Neural progenitor cell (in vitro differentiated cells): ENCODE results near the gene UBL7. TPM values are rescaled to one million over a fixed set of nuclear protein-coding genes. Genes with fewer than 3 reads are reported as not detected.

Experiments
- DNase-seq: peaks from one replicate; pipeline ENCODE4 v3.0.0-alpha.2; 2016; ENCODE audit warnings: low spot score
- H2AFZ ChIP-seq: fragments of 200-600 bp; sonication (generic); replicated peaks from 2 replicates; pipeline ENCODE4 v1.6.1; 2016; ENCODE audit warnings: antibody characterized with exemption
- H3F3A ChIP-seq: fragments of 200-600 bp; sonication (generic); 2 replicates; pipeline ENCODE4 v1.6.1; 2016; ENCODE audit warnings: antibody characterized with exemption, low read depth
- H3K27ac ChIP-seq: fragments of 200-600 bp; sonication (generic); 2 replicates; pipeline ENCODE4 v1.5.1; 2016; ENCODE audit warnings: mild to moderate bottlenecking
- H3K27me3 ChIP-seq: fragments of 200-600 bp; sonication (generic); 2 replicates; pipeline ENCODE4 v1.6.1; 2016; ENCODE audit warnings: mild to moderate bottlenecking, moderate library complexity
- H3K36me3 ChIP-seq: fragments of 200-600 bp; sonication (generic); 2 replicates; pipeline ENCODE4 v1.5.1; 2016
- H3K4me1 ChIP-seq: fragments of 200-600 bp; sonication (generic); 2 replicates; pipeline ENCODE4 v1.6.1; 2016; ENCODE audit warnings: mixed run types
- H3K4me2 ChIP-seq: fragments of 200-600 bp; sonication (generic); 2 replicates; pipeline ENCODE4 v1.6.1; 2016
- H3K4me3 ChIP-seq: fragments of 200-600 bp; sonication (generic); 2 replicates; pipeline ENCODE4 v1.5.1; 2016
- H3K79me2 ChIP-seq: fragments of 200-600 bp; sonication (generic); 2 replicates; pipeline ENCODE4 v1.6.1; 2016; ENCODE audit warnings: low read depth
- H3K9ac ChIP-seq: fragments of 200-600 bp; sonication (generic); 2 replicates; pipeline ENCODE4 v1.6.1; 2016
- H3K9me3 ChIP-seq: fragments of 200-600 bp; sonication (generic); 2 replicates; pipeline ENCODE4 v1.5.1; 2016; ENCODE audit warnings: low read depth
- H4K20me1 ChIP-seq: fragments of 200-600 bp; sonication (generic); 2 replicates; pipeline ENCODE4 v1.6.1; 2016; ENCODE audit warnings: low read depth
- H3K27ac Mint-ChIP-seq: 3 replicates; pipeline ENCODE4 v1.8.0; 2021; ENCODE audit warnings: mixed read lengths
- H3K27me3 Mint-ChIP-seq: 2 replicates; pipeline ENCODE4 v1.8.0; 2022; ENCODE audit warnings: low read depth, mild to moderate bottlenecking, inconsistent platforms, moderate library complexity, mixed read lengths; ENCODE audit not compliant: insufficient read depth
- H3K36me3 Mint-ChIP-seq: 3 replicates; pipeline ENCODE4 v1.8.0; 2021; ENCODE audit warnings: mixed read lengths
- H3K4me1 Mint-ChIP-seq: 3 replicates; pipeline ENCODE4 v1.8.0; 2021; ENCODE audit warnings: mixed read lengths
- H3K4me3 Mint-ChIP-seq: 3 replicates; pipeline ENCODE4 v1.8.0; 2021; ENCODE audit warnings: mild to moderate bottlenecking, moderate library complexity, mixed read lengths
- H3K9me3 Mint-ChIP-seq: 3 replicates; pipeline ENCODE4 v1.8.0; 2020; ENCODE audit warnings: mixed read lengths
- CTCF ChIP-seq: fragments of 200-600 bp; sonication (generic); IDR thresholded peaks from 2 replicates; pipeline ENCODE4 v1.5.1; 2017; ENCODE audit warnings: antibody characterized with exemption, mild to moderate bottlenecking
- EZH2 ChIP-seq: fragments of 200-600 bp; sonication (generic); IDR thresholded peaks from 2 replicates; pipeline ENCODE4 v1.6.1; 2017; ENCODE audit warnings: antibody characterized with exemption, mild to moderate bottlenecking, moderate library complexity
- EZH2phosphoT487 ChIP-seq: fragments of 200-600 bp; sonication (generic); IDR thresholded peaks from 2 replicates; pipeline ENCODE4 v1.6.1; 2017; ENCODE audit warnings: antibody characterized with exemption
- total RNA-seq: library from RNA; depleted of rRNA; stranded (reverse); fragments of >200 nt; gene quantifications from 2 replicates; pipeline ENCODE4 v1.2.3, GENCODE V29; 2015; ENCODE audit warnings: low replicate concordance

The UBL7 gene
- total RNA-seq, 1 donor from 2014 or later, result 60.4 TPM

DNA sequence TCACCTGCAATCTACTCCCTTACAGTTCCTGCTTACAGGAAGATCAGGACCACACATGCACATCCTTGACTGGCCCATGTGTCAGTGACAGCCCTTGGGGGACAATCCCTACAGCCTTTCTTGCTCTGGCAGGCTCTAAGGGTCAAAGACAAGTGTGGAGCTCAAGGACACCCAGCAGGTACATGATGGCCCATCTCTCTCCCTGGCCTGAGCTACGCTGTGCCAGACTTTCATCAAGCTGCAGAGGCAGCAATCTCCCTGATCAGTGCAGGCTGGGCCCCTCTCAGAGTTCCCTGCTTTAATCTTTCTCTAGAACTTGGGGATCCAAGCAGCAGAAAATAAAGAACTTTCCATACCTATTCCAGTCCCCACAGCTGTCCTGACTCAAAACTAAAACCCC lies 29.8 kb downstream of the UBL7 start:
- Histone ChIP-seq H3K36me3 (no peaks in the 10 kb centered on the region), H3K4me1 (peaks cover 13% of the 10 kb centered on the region), H3F3A (peaks cover 8% of the 10 kb centered on the region), H4K20me1 (peaks cover 37% of the 10 kb centered on the region), H3K79me2 (peaks cover 4% of the 10 kb centered on the region), H3K27me3 (peaks cover 47% of the 10 kb centered on the region), H2AFZ (no peak overlapping the region), H3K4me2 (no peak overlapping the region), H3K27ac (no peak overlapping the region), H3K9ac (no peak overlapping the region), H3K9me3 (no peaks in the 10 kb centered on the region), H3K4me3 (no peak overlapping the region)
- no peak for TF ChIP-seq CTCF
- no peak for TF ChIP-seq EZH2
- no peak for TF ChIP-seq EZH2phosphoT487
- Mint-ChIP-seq H3K4me1 (peaks cover 39% of the 10 kb centered on the region), H3K9me3 (no peaks in the 10 kb centered on the region), H3K27me3 (peaks cover 15% of the 10 kb centered on the region), H3K36me3 (peaks cover 2% of the 10 kb centered on the region), H3K27ac (no peak overlapping the region), H3K4me3 (peak overlapping the region; percentile 60)
- no peak for DNase-seq

- Histone ChIP-seq H3K79me2 (peaks cover 4% of the 10 kb centered on the region), H3K4me1 (peaks cover 13% of the 10 kb centered on the region), H4K20me1 (peaks cover 37% of the 10 kb centered on the region), H3K9ac (no peak overlapping the region), H3K9me3 (no peaks in the 10 kb centered on the region), H3K27me3 (peaks cover 41% of the 10 kb centered on the region), H3K4me2 (no peak overlapping the region), H3K36me3 (no peaks in the 10 kb centered on the region), H2AFZ (no peak overlapping the region), H3K27ac (no peak overlapping the region), H3F3A (peaks cover 8% of the 10 kb centered on the region), H3K4me3 (no peak overlapping the region)
- Mint-ChIP-seq H3K36me3 (peaks cover 2% of the 10 kb centered on the region), H3K27ac (no peak overlapping the region), H3K4me3 (no peak overlapping the region), H3K9me3 (no peaks in the 10 kb centered on the region), H3K4me1 (peaks cover 42% of the 10 kb centered on the region), H3K27me3 (peaks cover 13% of the 10 kb centered on the region)
- no peak for TF ChIP-seq CTCF
- DNase-seq, result no peak
These were observed 30.4 kb downstream of the UBL7 start for GRCh38 chr15:74430510-74430951.

GRCh38 chr15:74429781-74430400 lies 31.1 kb downstream of the UBL7 start:
- Histone ChIP-seq H2AFZ (no peak overlapping the region), H3K9ac (no peak overlapping the region), H3K36me3 (no peaks in the 10 kb centered on the region), H3K27me3 (peaks cover 35% of the 10 kb centered on the region), H3F3A (peaks cover 8% of the 10 kb centered on the region), H3K4me1 (peaks cover 10% of the 10 kb centered on the region), H3K9me3 (no peaks in the 10 kb centered on the region), H3K79me2 (peaks cover 4% of the 10 kb centered on the region), H3K27ac (no peak overlapping the region), H4K20me1 (peaks cover 37% of the 10 kb centered on the region), H3K4me2 (no peak overlapping the region), H3K4me3 (no peak overlapping the region)
- Mint-ChIP-seq H3K36me3 (peaks cover 2% of the 10 kb centered on the region), H3K4me1 (peaks cover 42% of the 10 kb centered on the region), H3K27ac (no peak overlapping the region), H3K9me3 (no peaks in the 10 kb centered on the region), H3K27me3 (peaks cover 13% of the 10 kb centered on the region), H3K4me3 (no peak overlapping the region)
- no peak for TF ChIP-seq CTCF
- TF ChIP-seq EZH2phosphoT487, result no peak
- TF ChIP-seq EZH2, result no peak
- no peak for DNase-seq
